ENCODE data around the gene CFAP100. TPM values are rescaled to one million over a fixed set of nuclear protein-coding genes. Genes with fewer than 3 reads are reported as not detected.

The CFAP100 gene
- total RNA-seq, 1 donor, result not detected

GRCh38 chr3:126417515-126417914 lies 22.8 kb downstream of the CFAP100 start:
- no peak for TF ChIP-seq CTCF (IDR thresholded peaks at IDR 0.05; ENCODE audit: insufficient read depth, low read length)
- DNase-seq (ENCODE audit: low read depth), result no peak
- H3K4me3 ChIP-seq (ENCODE audit: low read depth, low read length), result no peak overlapping the region

GRCh38 chr3:126417981-126418530 lies 23.3 kb downstream of the CFAP100 start:
- no peak for TF ChIP-seq CTCF (IDR thresholded peaks at IDR 0.05; ENCODE audit: insufficient read depth, low read length)
- H3K4me3 ChIP-seq (ENCODE audit: low read depth, low read length), result no peak overlapping the region
- no peak for DNase-seq (ENCODE audit: low read depth)

- DNase-seq (ENCODE audit: low read depth), result no peak
- no peak overlapping the region for H3K4me3 ChIP-seq (ENCODE audit: low read depth, low read length)
- TF ChIP-seq CTCF (IDR thresholded peaks at IDR 0.05; ENCODE audit: insufficient read depth, low read length), result no peak
Measured at GRCh38 chr3:126418661-126419131, 24.0 kb downstream of the CFAP100 start.

GRCh38 chr3:126419151-126419703 lies 24.5 kb downstream of the CFAP100 start:
- no peak for TF ChIP-seq CTCF (IDR thresholded peaks at IDR 0.05; ENCODE audit: insufficient read depth, low read length)
- H3K4me3 ChIP-seq (ENCODE audit: low read depth, low read length), result no peak overlapping the region
- no peak for DNase-seq (ENCODE audit: low read depth)

- H3K4me3 ChIP-seq (ENCODE audit: low read depth, low read length), result no peak overlapping the region
- TF ChIP-seq CTCF (IDR thresholded peaks at IDR 0.05; ENCODE audit: insufficient read depth, low read length), result no peak
- DNase-seq (ENCODE audit: low read depth), result no peak
Measured at GRCh38 chr3:126419886-126420786, 25.4 kb downstream of the CFAP100 start.

GRCh38 chr3:126421573-126422119 lies 26.9 kb downstream of the CFAP100 start:
- DNase-seq (ENCODE audit: low read depth), result no peak
- no peak overlapping the region for H3K4me3 ChIP-seq (ENCODE audit: low read depth, low read length)
- TF ChIP-seq CTCF (IDR thresholded peaks at IDR 0.05; ENCODE audit: insufficient read depth, low read length), result no peak

Measured in fibroblast of the aortic adventitia (primary cell).